CD4-positive, alpha-beta T cell (primary cell): Measurements from ENCODE around the gene BIK. TPM values are rescaled to one million over a fixed set of nuclear protein-coding genes. Genes with fewer than 3 reads are reported as not detected.

Experiments used
- ATAC-seq: fragments of 200-7000 bp; cut with Tn5 transposase; one replicate; pipeline ENCODE4 v1.10.0; 2022; ENCODE audit warnings: mild to moderate bottlenecking; ENCODE audit not compliant: poor library complexity
- CTCF ChIA-PET: fragments of 350-600 bp; sonication (Branson Sonifier 250); formaldehyde crosslinking; loops from one replicate; lab custom pipeline; 2021; ENCODE audit warnings: antibody characterized with exemption, inconsistent platforms; lab: Charles Lee
- POLR2A ChIA-PET: fragments of 350-600 bp; sonication (Branson Sonifier 250); formaldehyde crosslinking; loops from one replicate; lab custom pipeline; 2021; ENCODE audit warnings: antibody characterized with exemption, inconsistent platforms; lab: Charles Lee
- DNase-seq, 14 experiments: peaks; one replicate each; pipeline ENCODE4 v3.0.0-alpha.2; 2013 to 2020; ENCODE audit warnings: mixed read lengths in 2 of 14
- H3K27ac ChIP-seq, 2 donors: one replicate each; pipeline versions ENCODE4 v1.5.1 to v1.7.0; 2013; ENCODE audit warnings: low read length in 2 of 2, low read depth in 1 of 2, mild to moderate bottlenecking in 1 of 2
- H3K27me3 ChIP-seq, 2 experiments: 1 replicate in 1 of 2; 2 replicates in 1 of 2; pipeline versions ENCODE4 v1.6.1 to v1.7.0; 2013; ENCODE audit warnings: low read length in 2 of 2, control low read depth in 1 of 2, mild to moderate bottlenecking in 1 of 2, moderate library complexity in 1 of 2; ENCODE audit not compliant: insufficient read depth in 2 of 2, control insufficient read depth in 1 of 2
- H3K36me3 ChIP-seq: one replicate; pipeline ENCODE4 v1.6.1; 2013; ENCODE audit warnings: low read length, control low read depth; ENCODE audit not compliant: insufficient read depth
- H3K4me1 ChIP-seq: one replicate; pipeline ENCODE4 v1.6.1; 2013; ENCODE audit warnings: low read length, control low read depth; ENCODE audit not compliant: insufficient read depth
- H3K4me3 ChIP-seq: one replicate; pipeline ENCODE4 v1.5.1; 2013; ENCODE audit warnings: mild to moderate bottlenecking, low read length, moderate library complexity
- H3K9me3 ChIP-seq, 2 experiments: 1 replicate in 1 of 2; 2 replicates in 1 of 2; pipeline versions ENCODE4 v1.6.1 to v1.7.0; 2013; ENCODE audit warnings: low read length in 2 of 2, mild to moderate bottlenecking in 2 of 2, control low read depth in 1 of 2, moderate library complexity in 1 of 2; ENCODE audit not compliant: control insufficient read depth in 1 of 2, insufficient read depth in 1 of 2
- H3K27ac Mint-ChIP-seq: one replicate; pipeline ENCODE4 v1.8.0; 2020; ENCODE audit warnings: mixed read lengths
- H3K27me3 Mint-ChIP-seq: one replicate; pipeline ENCODE4 v1.8.0; 2021; ENCODE audit warnings: mixed read lengths
- H3K36me3 Mint-ChIP-seq: one replicate; pipeline ENCODE4 v1.8.0; 2021; ENCODE audit warnings: low read depth, mixed read lengths
- H3K4me1 Mint-ChIP-seq: one replicate; pipeline ENCODE4 v1.8.0; 2021; ENCODE audit warnings: low read depth, mixed read lengths
- H3K4me3 Mint-ChIP-seq: one replicate; pipeline ENCODE4 v1.8.0; 2020; ENCODE audit warnings: mild to moderate bottlenecking, mixed read lengths
- H3K9me3 Mint-ChIP-seq: one replicate; pipeline ENCODE4 v1.8.0; 2020; ENCODE audit warnings: mixed read lengths
- intact Hi-C, 2 experiments: fragments of 100-400 bp; cut with DNase I in 1 of 2; cut with micrococcal nuclease in 1 of 2; formaldehyde crosslinking; loops; one replicate each; pipeline versions ENCODE4 v1.15.1 to v1.9.0; 2023 to 2025; cut with DNase I, micrococcal nuclease
- total RNA-seq, 174 experiments: library from RNA in 2 of 174; stranded (reverse) in 2 of 174; gene quantifications; one replicate each; pipeline ENCODE4 v1.2.3 and lab custom pipeline; 2021 to 2026
- TF ChIP-seq, protein P1 (sequence below): fragments of 200-600 bp; IDR thresholded peaks from one replicate; pipeline ENCODE4 v1.8.0; 2022; ENCODE audit warnings: antibody characterized with exemption, mild to moderate bottlenecking

Gene BIK
- total RNA-seq, 2 experiments from 2014 or later = 1.6 to 2.1 TPM

DNA sequence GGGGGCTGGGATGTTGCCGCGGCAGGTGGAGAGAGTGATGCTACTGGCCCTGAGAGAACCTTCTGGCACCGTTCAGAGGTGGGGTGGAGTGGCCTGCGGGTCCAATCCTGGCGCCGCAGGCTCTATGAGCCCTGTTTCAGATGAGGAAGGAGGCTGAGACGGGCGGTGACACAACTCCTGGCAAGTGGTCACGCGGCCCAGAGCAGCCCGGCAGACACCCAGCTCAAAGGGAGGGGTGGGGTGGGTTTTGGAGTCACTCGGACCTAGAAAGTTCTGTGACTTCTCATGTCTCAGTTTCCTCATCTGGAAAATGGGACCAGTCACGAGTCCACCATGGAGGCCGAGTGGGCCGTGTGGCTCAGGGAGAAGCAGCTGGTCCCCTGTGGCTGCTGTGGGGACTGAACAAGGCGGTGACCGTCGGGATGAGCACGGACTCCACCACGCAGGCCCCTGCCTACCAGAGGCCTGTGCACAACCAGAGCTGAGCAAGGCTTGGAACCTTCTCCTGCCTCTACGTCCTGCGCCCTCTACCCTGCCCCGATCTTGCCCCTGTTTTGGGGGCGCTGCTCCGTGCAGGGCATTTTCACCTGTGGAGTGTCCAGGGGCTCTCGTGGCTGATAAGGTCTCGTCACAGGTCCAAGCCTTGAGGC lies 44.5 kb downstream of the BIK start:
- no peak overlapping the region for H3K4me3 ChIP-seq
- H3K4me1 ChIP-seq = peaks cover 43% of the 10 kb centered on the region
- H3K9me3 ChIP-seq = no peaks in the 10 kb centered on the region
- no peak overlapping the region for H3K27ac ChIP-seq
- no peaks in the 10 kb centered on the region for H3K9me3 Mint-ChIP-seq
- ATAC-seq = no peak
- no peaks in the 10 kb centered on the region for H3K27me3 Mint-ChIP-seq
- no peak overlapping the region for H3K27ac Mint-ChIP-seq
- POLR2A ChIA-PET = no interaction called here
- H3K36me3 Mint-ChIP-seq = peaks cover 4% of the 10 kb centered on the region
- peaks cover 7% of the 10 kb centered on the region for H3K36me3 ChIP-seq
- intact Hi-C loops = loop anchor here (5.0 kb wide), 2 partner anchors 32 to 1342 kb away; partner anchors contain the start of genes RTL6 (in 1 of the 2) and TTLL12 (in 1 of the 2)
- H3K4me1 Mint-ChIP-seq = peaks cover 16% of the 10 kb centered on the region
- peak in 2 of 14 experiments; percentile 57 to 67 for DNase-seq
- CTCF ChIA-PET = no interaction called here
- TF ChIP-seq, protein P1, sequence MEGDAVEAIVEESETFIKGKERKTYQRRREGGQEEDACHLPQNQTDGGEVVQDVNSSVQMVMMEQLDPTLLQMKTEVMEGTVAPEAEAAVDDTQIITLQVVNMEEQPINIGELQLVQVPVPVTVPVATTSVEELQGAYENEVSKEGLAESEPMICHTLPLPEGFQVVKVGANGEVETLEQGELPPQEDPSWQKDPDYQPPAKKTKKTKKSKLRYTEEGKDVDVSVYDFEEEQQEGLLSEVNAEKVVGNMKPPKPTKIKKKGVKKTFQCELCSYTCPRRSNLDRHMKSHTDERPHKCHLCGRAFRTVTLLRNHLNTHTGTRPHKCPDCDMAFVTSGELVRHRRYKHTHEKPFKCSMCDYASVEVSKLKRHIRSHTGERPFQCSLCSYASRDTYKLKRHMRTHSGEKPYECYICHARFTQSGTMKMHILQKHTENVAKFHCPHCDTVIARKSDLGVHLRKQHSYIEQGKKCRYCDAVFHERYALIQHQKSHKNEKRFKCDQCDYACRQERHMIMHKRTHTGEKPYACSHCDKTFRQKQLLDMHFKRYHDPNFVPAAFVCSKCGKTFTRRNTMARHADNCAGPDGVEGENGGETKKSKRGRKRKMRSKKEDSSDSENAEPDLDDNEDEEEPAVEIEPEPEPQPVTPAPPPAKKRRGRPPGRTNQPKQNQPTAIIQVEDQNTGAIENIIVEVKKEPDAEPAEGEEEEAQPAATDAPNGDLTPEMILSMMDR = no peak
- H3K4me3 Mint-ChIP-seq = no peak overlapping the region
- H3K27me3 ChIP-seq = no peaks in the 10 kb centered on the region

DNA sequence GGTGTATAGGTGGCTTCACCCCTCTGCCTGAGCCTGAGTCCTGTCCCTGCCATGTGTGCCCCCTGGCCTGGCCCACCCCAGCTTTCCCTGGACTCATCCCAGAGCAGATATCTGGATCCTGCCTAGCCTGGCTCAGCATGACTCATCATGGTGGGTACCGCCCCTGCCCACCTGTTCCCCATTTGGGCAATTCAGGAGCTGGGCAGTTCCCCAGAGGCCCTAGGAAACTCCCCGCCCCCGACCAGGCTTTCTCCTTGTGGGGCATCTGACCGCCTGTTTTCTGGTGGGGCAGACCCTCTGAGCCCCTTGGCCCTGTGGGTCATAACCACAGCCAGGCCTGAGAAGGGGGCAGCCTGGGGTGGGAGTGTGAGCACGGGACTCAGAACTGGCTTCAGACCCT lies 45.2 kb downstream of the BIK start:
- H3K9me3 Mint-ChIP-seq = no peaks in the 10 kb centered on the region
- POLR2A ChIA-PET = no interaction called here
- peaks cover 40% of the 10 kb centered on the region for H3K4me1 ChIP-seq
- DNase-seq (peak in 2 of 14 experiments; percentile 33 to 42), ATAC-seq (no peak)
- peaks cover 15% of the 10 kb centered on the region for H3K4me1 Mint-ChIP-seq
- peaks cover 8% of the 10 kb centered on the region for H3K36me3 Mint-ChIP-seq
- H3K4me3 Mint-ChIP-seq = no peak overlapping the region
- H3K36me3 ChIP-seq = peaks cover 9% of the 10 kb centered on the region
- no peaks in the 10 kb centered on the region for H3K27me3 Mint-ChIP-seq
- CTCF ChIA-PET = no interaction called here
- no peaks in the 10 kb centered on the region for H3K9me3 ChIP-seq
- no peak overlapping the region for H3K27ac ChIP-seq
- no peak overlapping the region for H3K4me3 ChIP-seq
- no peak overlapping the region for H3K27ac Mint-ChIP-seq
- H3K27me3 ChIP-seq = no peaks in the 10 kb centered on the region
- TF ChIP-seq, protein P1 = no peak
- intact Hi-C loops = no loop called here

DNA sequence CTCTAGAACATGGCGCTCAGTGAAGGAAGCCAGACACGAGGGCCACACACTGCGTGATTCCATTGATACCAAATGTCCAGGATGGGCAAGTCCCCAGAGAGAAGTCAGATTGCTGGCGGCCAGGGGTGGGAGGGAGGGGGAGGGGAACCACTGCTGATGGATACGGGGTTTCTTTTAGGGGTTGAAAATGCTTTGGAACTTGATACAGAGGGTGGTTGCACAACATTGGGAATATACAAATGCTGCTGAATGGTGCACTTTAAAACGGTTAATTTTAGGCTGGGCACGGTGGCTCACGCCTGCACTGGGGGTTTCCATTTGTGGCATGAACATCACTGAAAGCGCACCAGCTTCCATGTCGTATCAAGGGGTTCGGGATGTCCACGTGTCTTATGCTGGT lies 45.9 kb downstream of the BIK start:
- no peak overlapping the region for H3K4me3 ChIP-seq
- ChIA-PET CTCF (no interaction called here), POLR2A (no interaction called here)
- H3K9me3 ChIP-seq = no peaks in the 10 kb centered on the region
- H3K4me1 Mint-ChIP-seq = peaks cover 11% of the 10 kb centered on the region
- peaks cover 35% of the 10 kb centered on the region for H3K4me1 ChIP-seq
- H3K4me3 Mint-ChIP-seq = no peak overlapping the region
- TF ChIP-seq, protein P1 = no peak
- ATAC-seq = no peak
- H3K27ac ChIP-seq = no peak overlapping the region
- H3K36me3 ChIP-seq = peaks cover 13% of the 10 kb centered on the region
- H3K27me3 Mint-ChIP-seq = no peaks in the 10 kb centered on the region
- intact Hi-C loops = no loop called here
- H3K27me3 ChIP-seq = no peaks in the 10 kb centered on the region
- H3K36me3 Mint-ChIP-seq = peaks cover 4% of the 10 kb centered on the region
- DNase-seq = no peak
- no peaks in the 10 kb centered on the region for H3K9me3 Mint-ChIP-seq
- H3K27ac Mint-ChIP-seq = no peak overlapping the region
